Pancreas (tissue), 10 donors: ENCODE measurements around the gene RPAP3. TPM values are rescaled to one million over a fixed set of nuclear protein-coding genes. Genes with fewer than 3 reads are reported as not detected.

ENCODE experiments used
- ATAC-seq, 4 donors: fragments of 200-7000 bp; cut with Tn5 transposase; one replicate each; pipeline versions ENCODE4 v1.8.0 to v1.9.1; 2020; ENCODE audit warnings: mild to moderate bottlenecking in 4 of 4, moderate library complexity in 4 of 4
- DNase-seq, 6 donors: peaks; one replicate each; pipeline ENCODE4 v3.0.0-alpha.2; 2020
- FAIRE-seq: peaks from 2 replicates; lab custom pipeline; 2012; peaks lifted over from hg19 to GRCh38; lab: Jason Lieb, UNC
- H3K27ac ChIP-seq, 4 donors: fragments of 200-600 bp; sonication (generic); 1 replicate in 3 of 4; 2 replicates in 1 of 4; pipeline versions ENCODE4 v1.5.0 to v1.8.0; 2020
- H3K27me3 ChIP-seq, 4 donors: fragments of 200-600 bp; one replicate each; pipeline ENCODE4 v1.8.0; 2021
- H3K36me3 ChIP-seq, 3 donors: fragments of 200-600 bp; sonication (generic) in 1 of 3; one replicate each; pipeline versions ENCODE4 v1.5.0 to v1.8.0; 2020 to 2021
- H3K4me1 ChIP-seq, 3 donors: fragments of 200-600 bp; one replicate each; pipeline ENCODE4 v1.8.0; 2021
- H3K4me3 ChIP-seq, 4 donors: fragments of 200-600 bp; sonication (generic) in 2 of 4; one replicate each; pipeline versions ENCODE4 v1.5.0 to v1.8.0; 2020 to 2021
- H3K9me3 ChIP-seq, 4 donors: fragments of 200-600 bp; one replicate each; pipeline ENCODE4 v1.8.0; 2021
- WGBS, 2 donors: extraction: QIAGEN DNeasy Blood & Tissue Kit; methylation state at CpG; one replicate each; pipeline ENCODE4 v1.1.7; 2013; 5-methylcytosine and 5-hydroxymethylcytosine counted together
- intact Hi-C, 3 donors: fragments of 100-400 bp; cut with DNase I; formaldehyde crosslinking; loops; one replicate each; pipeline versions ENCODE4 v1.11.1 to v1.14.2; 2022
- polyA plus RNA-seq, 2 donors: library from polyadenylated mRNA; stranded (reverse); fragments of 200-250 nt; gene quantifications; one replicate each; pipeline ENCODE4 v1.2.3, GENCODE V29; 2013
- total RNA-seq, 6 donors: library from RNA; stranded (reverse); fragmentation: NEBNext Ultra II Directional in 4 of 6; extraction: Animal tissue kit (Norgen Biotek cat#: 25700) in 4 of 6; gene quantifications; one replicate each; pipeline versions ENCODE4 v1.2.1 to v1.2.4, GENCODE V29; 2021 to 2023
- TF ChIP-seq, protein P1 (sequence below), 4 donors: fragments of 200-600 bp; sonication (generic) in 3 of 4; IDR thresholded peaks; one replicate each; pipeline versions ENCODE4 v1.5.0 to v1.8.0; 2021; ENCODE audit warnings: antibody characterized with exemption in 4 of 4
- donor health status: healthy with polysubstance abuse.
- donor health status: DM: no; HTN: no; CAD: no; lungs with moderate emphysema.
- donor health status: DM: no; HTN: no; CAD: no.
- donor health status: control.
- donor health status: control.
- donor health status: Bipolar disorder and iron deficiency.
- donor health status: DM: yes; HTN: yes; CAD: no.
- donor health status: DM: no; HTN: no; CAD: no.
- donor health status: DM: no; HTN: no; CAD: no.
- donor health status: DM: yes; HTN: yes; CAD: no.

RPAP3 gene, protein sequence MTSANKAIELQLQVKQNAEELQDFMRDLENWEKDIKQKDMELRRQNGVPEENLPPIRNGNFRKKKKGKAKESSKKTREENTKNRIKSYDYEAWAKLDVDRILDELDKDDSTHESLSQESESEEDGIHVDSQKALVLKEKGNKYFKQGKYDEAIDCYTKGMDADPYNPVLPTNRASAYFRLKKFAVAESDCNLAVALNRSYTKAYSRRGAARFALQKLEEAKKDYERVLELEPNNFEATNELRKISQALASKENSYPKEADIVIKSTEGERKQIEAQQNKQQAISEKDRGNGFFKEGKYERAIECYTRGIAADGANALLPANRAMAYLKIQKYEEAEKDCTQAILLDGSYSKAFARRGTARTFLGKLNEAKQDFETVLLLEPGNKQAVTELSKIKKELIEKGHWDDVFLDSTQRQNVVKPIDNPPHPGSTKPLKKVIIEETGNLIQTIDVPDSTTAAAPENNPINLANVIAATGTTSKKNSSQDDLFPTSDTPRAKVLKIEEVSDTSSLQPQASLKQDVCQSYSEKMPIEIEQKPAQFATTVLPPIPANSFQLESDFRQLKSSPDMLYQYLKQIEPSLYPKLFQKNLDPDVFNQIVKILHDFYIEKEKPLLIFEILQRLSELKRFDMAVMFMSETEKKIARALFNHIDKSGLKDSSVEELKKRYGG
- 10 to 100 TPM in 2 of 6 donors, 1 to 10 TPM in 4; 6.0 to 12.1 (median 9.2) TPM for total RNA-seq
- 1 to 10 TPM; 3.3 to 8.8 TPM for polyA plus RNA-seq

DNA sequence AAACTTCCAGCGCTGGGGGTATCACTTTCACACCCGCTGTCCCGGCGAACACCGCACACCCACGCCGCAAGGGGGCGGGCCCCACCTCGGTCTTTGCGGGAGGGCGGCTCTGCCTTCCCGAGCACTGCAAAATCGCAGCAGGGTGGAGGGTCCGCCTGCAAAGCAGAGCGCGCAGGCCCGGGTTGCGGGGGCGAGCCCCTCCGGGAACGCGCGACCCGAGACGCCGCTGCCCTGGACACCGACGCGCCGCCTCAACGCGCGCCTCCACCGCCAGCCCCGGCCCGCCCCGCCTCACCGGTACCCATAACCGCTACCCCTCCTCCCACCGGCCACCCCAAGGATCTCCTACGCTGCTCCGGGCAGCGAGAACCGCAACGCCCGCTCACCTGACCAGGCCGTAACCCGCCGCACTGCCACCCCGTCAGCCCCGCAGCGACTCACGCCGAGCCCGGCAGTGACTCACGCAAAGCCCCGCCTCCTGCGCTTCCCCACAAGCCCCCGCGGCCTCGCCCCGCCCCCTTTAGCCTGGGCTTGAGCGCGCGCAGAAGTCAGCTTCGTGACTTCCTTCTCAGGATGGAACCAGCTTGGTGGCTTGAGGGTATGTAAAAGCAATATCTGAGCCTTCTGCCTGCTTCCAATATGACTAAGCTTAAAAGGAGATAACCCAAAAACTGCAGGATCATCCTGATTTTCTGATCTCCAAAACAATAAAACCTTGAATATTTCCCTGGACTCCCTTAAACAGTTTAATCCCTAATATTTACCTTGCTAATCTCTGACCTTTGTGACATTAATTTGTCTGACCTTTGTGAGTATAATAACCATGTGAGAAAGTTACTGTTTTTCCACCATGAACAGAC is at the start of gene RPAP3:
TSS of gene RPAP3 (minus strand) at position 465 of the 860 bp plus-strand sequence. CDS start 3,190 bp downstream, outside the sequence.
- H3K27me3 ChIP-seq, result no peaks in the 10 kb centered on the region
- peak within 1 kb of the TSS; percentile 90 to 93 (median 92) for H3K4me3 ChIP-seq
- no peaks in the 10 kb centered on the region for H3K9me3 ChIP-seq
- TF ChIP-seq, protein P1, sequence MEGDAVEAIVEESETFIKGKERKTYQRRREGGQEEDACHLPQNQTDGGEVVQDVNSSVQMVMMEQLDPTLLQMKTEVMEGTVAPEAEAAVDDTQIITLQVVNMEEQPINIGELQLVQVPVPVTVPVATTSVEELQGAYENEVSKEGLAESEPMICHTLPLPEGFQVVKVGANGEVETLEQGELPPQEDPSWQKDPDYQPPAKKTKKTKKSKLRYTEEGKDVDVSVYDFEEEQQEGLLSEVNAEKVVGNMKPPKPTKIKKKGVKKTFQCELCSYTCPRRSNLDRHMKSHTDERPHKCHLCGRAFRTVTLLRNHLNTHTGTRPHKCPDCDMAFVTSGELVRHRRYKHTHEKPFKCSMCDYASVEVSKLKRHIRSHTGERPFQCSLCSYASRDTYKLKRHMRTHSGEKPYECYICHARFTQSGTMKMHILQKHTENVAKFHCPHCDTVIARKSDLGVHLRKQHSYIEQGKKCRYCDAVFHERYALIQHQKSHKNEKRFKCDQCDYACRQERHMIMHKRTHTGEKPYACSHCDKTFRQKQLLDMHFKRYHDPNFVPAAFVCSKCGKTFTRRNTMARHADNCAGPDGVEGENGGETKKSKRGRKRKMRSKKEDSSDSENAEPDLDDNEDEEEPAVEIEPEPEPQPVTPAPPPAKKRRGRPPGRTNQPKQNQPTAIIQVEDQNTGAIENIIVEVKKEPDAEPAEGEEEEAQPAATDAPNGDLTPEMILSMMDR (IDR thresholded peaks at IDR 0.05), result peak; percentile 31 to 59 (median 48)
- H3K4me1 ChIP-seq, result peaks cover 0 to 11% (median 0%) of the 10 kb centered on the region in 3 donors
- 1% methylated on average over 40 to 66 of the region's 66 CpGs for WGBS, 2 donors
- ATAC-seq (peak; percentile 98 to 99 (median 99)), DNase-seq (peak; percentile 96 to 99 (median 98)), FAIRE-seq (peak; percentile 45)
- peaks cover 0 to under 1% (median 0%) of the 10 kb centered on the region in 3 donors for H3K36me3 ChIP-seq
- intact Hi-C loops, result loop anchor here in 1 of 3 donors (10.0 kb wide), 1 partner anchor 51 kb away; no protein-coding TSS in a partner anchor
- H3K27ac ChIP-seq, result peak within 1 kb of the TSS; percentile 81 to 87 (median 84)

DNA sequence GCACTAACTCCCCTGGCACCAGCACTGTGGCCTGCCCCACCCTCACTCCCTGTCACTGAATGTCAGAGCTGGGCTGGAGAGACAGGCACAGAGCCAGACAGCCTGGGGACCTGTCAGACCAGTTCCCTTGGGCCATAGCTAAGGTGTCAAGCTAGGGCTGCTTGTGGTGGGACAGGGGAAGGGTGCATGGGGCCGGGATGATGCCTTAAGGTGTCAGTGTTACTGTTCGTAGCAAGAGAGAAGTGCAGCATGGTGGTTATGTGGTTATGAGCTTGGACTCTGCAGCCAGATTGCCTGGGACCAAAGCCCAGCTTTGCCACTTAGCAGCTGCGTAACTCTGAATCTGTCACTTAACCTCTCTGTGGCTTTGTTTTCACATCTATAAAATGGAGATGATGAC is 49.1 kb upstream of the RPAP3 start:
- FAIRE-seq, result no peak
- TF ChIP-seq, protein P1 (IDR thresholded peaks at IDR 0.05), result no peak
- peak; percentile 58 to 74 (median 66) for ATAC-seq
- Histone ChIP-seq H3K27ac (peak overlapping the region; percentile 35 to 67 (median 60)), H3K4me3 (no peak overlapping the region), H3K36me3 (no peaks in the 10 kb centered on the region), H3K27me3 (no peaks in the 10 kb centered on the region), H3K4me1 (peaks cover 3 to 34% (median 19%) of the 10 kb centered on the region in 3 donors), H3K9me3 (no peaks in the 10 kb centered on the region)
- intact Hi-C loops, result no loop called here
- WGBS, 2 donors, result 14 to 17% methylated on average over 3 of the region's 3 CpGs
- DNase-seq, result peak; percentile 75 to 91 (median 82)

DNA sequence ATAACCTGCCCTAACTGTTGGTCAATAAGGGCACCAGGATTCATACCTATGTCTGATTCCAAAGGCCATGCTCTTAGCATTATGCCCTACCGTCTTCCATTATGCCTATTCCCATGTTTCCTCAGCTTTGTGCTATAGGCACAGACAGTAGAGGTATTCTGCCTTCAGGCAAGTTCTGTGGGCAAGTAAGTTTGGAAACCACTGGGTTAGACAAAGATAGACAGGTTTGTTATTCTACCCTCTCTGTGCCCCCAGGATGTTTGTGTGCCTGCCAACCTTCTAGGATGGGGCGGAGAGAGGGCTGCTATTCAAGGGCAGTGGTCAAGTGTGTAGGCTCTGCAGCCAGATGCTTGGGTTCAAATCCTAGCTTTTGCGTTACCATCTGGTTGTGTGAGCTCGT is 48.3 kb upstream of the RPAP3 start:
- peaks cover 3 to 34% (median 19%) of the 10 kb centered on the region in 3 donors for H3K4me1 ChIP-seq
- no peak for FAIRE-seq
- no peaks in the 10 kb centered on the region for H3K27me3 ChIP-seq
- peak overlapping the region; percentile 35 to 67 (median 60) for H3K27ac ChIP-seq
- H3K9me3 ChIP-seq, result no peaks in the 10 kb centered on the region
- no peak overlapping the region for H3K4me3 ChIP-seq
- intact Hi-C loops, result no loop called here
- WGBS, 2 donors, result 74% methylated on average over 4 of the region's 4 CpGs
- no peaks in the 10 kb centered on the region for H3K36me3 ChIP-seq
- ATAC-seq, result no peak
- no peak for DNase-seq
- TF ChIP-seq, protein P1 (IDR thresholded peaks at IDR 0.05), result no peak

DNA sequence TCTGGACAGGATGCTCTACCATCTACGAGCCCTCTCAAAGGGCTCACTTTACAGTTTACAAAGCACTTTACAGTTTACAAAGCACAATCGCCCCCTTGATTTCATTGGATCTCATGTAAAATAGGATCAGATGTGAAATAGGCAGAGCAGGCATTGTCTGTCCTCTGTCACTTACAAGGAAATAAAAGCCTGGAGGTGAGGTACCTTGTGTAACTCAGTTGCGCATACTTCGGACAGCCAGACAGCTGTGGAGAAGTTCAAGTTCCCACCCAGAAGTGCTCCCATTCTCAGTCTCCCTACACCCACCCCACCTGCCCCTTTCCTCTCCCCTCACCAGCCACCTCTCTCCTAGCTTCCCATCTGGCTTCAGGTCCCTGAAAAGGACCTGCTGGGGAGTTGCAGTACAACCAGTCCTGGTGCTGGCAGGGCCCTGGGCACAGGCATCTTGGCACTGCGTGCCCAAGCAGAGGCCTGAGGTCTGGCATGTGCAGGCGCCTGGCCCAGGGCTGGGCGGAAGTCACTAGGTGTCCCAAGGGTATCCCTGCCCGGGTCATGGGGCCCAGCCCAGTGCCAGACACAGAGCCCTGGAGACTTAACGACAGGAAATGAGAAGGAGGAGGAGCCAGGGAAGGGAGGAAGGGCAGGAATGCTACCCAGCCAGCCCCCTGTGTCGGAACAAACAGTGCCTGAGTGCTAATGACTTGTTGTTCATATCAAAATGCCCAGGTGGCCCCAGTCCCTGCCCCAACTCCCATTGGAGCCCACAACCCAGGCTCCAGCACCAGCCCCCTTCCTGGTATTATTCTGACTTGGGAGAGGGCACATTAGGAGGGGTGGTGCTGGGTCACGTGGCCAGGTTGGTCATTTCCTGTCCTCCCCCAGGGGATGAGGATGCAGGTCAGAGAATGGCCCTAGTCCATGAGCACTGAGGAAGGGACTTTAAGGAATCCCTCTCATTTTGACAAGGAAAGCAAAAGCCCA is 47.5 kb upstream of the RPAP3 start:
- H3K27ac ChIP-seq, result peak overlapping the region; percentile 35 to 67 (median 60)
- intact Hi-C loops, result no loop called here
- 61 to 63% methylated on average over 11 of the region's 11 CpGs for whole genome bisulfite sequencing, 2 donors
- TF ChIP-seq, protein P1 (IDR thresholded peaks at IDR 0.05), result no peak
- DNase-seq, result peak in 5 of 6 donors; percentile 45 to 76 (median 64)
- H3K4me1 ChIP-seq, result peaks cover 3 to 30% (median 19%) of the 10 kb centered on the region in 3 donors
- H3K27me3 ChIP-seq, result no peaks in the 10 kb centered on the region
- no peak overlapping the region for H3K4me3 ChIP-seq
- ATAC-seq, result peak; percentile 48 to 60 (median 58)
- H3K9me3 ChIP-seq, result no peaks in the 10 kb centered on the region
- H3K36me3 ChIP-seq, result no peaks in the 10 kb centered on the region
- no peak for FAIRE-seq
